Mesendoderm (in vitro differentiated cells): ENCODE results near the gene IGF1R.

Experiments
- DNase-seq: peaks from one replicate; pipeline ENCODE4 v3.0.0; 2013
- H2AK5ac ChIP-seq: 2 replicates; pipeline ENCODE4 v1.6.1; 2013; ENCODE audit warnings: low read length, inconsistent platforms
- H2BK120ac ChIP-seq: 2 replicates; pipeline ENCODE4 v1.6.1; 2013; ENCODE audit warnings: low read depth, mild to moderate bottlenecking, low read length, moderate library complexity, mixed read lengths
- H2BK15ac ChIP-seq: replicated peaks from 2 replicates; pipeline ENCODE4 v1.6.1; 2013; ENCODE audit warnings: low read depth, mild to moderate bottlenecking, moderate library complexity
- H2BK5ac ChIP-seq: 2 replicates; pipeline ENCODE4 v1.6.1; 2013; ENCODE audit warnings: low read length, inconsistent platforms
- H3K18ac ChIP-seq: 2 replicates; pipeline ENCODE4 v1.6.1; 2013; ENCODE audit warnings: mild to moderate bottlenecking, low read length, mixed read lengths
- H3K23ac ChIP-seq: one replicate; pipeline ENCODE4 v1.6.1; 2013; ENCODE audit warnings: low read length
- H3K27ac ChIP-seq: 2 replicates; pipeline ENCODE4 v1.5.1; 2013; ENCODE audit warnings: low read depth, mild to moderate bottlenecking, inconsistent platforms, low read length, moderate library complexity
- H3K27me3 ChIP-seq: 2 replicates; pipeline ENCODE4 v1.6.1; 2013; ENCODE audit warnings: low read length, control low read depth, mild to moderate bottlenecking, inconsistent platforms; ENCODE audit not compliant: insufficient read depth, poor library complexity
- H3K36me3 ChIP-seq: 2 replicates; pipeline ENCODE4 v1.6.1; 2013; ENCODE audit warnings: low read length, inconsistent platforms; ENCODE audit not compliant: control insufficient read depth, insufficient read depth
- H3K4ac ChIP-seq: one replicate; pipeline ENCODE4 v1.6.1; 2013; ENCODE audit warnings: low read depth, mild to moderate bottlenecking, low read length, moderate library complexity
- H3K4me1 ChIP-seq: 2 replicates; pipeline ENCODE4 v1.6.1; 2013; ENCODE audit warnings: low read depth, low read length, inconsistent platforms; ENCODE audit not compliant: control insufficient read depth
- H3K4me2 ChIP-seq: 2 replicates; pipeline ENCODE4 v1.6.1; 2013; ENCODE audit warnings: low read length
- H3K4me3 ChIP-seq: 2 replicates; pipeline ENCODE4 v1.5.1; 2013; ENCODE audit warnings: mild to moderate bottlenecking, low read length
- H3K56ac ChIP-seq: one replicate; pipeline ENCODE4 v1.6.1; 2013; ENCODE audit warnings: low read length
- H3K79me1 ChIP-seq: 2 replicates; pipeline ENCODE4 v1.6.1; 2013; ENCODE audit warnings: low read length, inconsistent platforms
- H3K79me2 ChIP-seq: 2 replicates; pipeline ENCODE4 v1.6.1; 2013; ENCODE audit warnings: mild to moderate bottlenecking, low read length; ENCODE audit not compliant: control insufficient read depth, insufficient read depth
- H3K9ac ChIP-seq: 2 replicates; pipeline ENCODE4 v1.6.1; 2013; ENCODE audit warnings: low read length, inconsistent platforms
- H4K5ac ChIP-seq: one replicate; pipeline ENCODE4 v1.6.1; 2013; ENCODE audit warnings: low read length
- H4K8ac ChIP-seq: one replicate; pipeline ENCODE4 v1.6.1; 2013; ENCODE audit warnings: low read depth, mild to moderate bottlenecking, control low read depth, low read length, moderate library complexity
- WGBS: extraction: QIAGEN DNeasy Blood & Tissue Kit; methylation state at CpG from one replicate; pipeline ENCODE4 v1.1.7; 2013; ENCODE audit warnings: low lambda C conversion rate, missing lambda C conversion rate; ENCODE audit not compliant: insufficient coverage; ENCODE audit errors: extremely low coverage; 5-methylcytosine and 5-hydroxymethylcytosine counted together

IGF1R gene

DNA sequence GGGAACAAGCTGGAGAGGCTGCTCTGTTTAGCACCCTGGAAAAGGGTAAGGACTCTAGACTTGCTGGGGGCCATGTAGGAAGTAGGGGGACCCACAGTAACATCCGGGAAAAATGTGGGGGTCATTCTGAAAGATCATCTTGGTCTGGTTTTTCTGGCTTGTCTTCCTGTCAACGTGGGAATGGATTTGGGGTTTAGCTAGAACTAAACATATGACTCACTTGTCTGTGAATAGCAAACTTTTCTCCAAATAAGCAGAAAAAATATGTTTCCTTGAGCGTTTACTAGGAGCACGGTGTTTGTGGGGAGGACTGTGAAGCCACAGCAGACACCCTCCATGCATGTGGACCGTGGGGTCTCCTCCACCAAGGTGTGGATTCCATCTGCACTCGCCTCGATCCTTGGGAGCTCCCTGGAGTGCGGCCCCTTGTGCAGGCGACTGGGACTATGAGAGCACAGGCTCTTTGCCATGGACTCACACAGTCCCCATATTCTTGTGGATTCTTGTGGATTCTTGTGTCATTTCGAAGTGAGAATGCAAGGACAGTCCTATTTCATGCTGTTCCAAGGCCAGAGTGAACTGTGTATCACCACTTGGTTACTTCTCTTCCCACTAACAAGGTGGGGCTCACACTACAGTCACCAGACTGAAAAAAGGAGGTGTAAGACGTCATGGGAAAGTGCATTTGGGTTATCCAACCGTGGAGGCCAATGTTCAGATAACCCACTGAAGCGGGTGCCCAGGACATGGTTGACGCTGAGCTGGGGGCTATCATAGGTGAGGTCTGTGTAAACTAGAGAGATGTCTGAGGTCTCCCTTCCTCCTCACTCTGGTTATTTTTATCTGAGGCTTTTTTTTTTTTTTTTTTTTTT is 333.7 kb downstream of the IGF1R start:
- no peaks in the 10 kb centered on the region for H3K79me1 ChIP-seq
- H4K5ac ChIP-seq = no peak overlapping the region
- no peak overlapping the region for H3K4ac ChIP-seq
- H3K23ac ChIP-seq = no peak overlapping the region
- no peak overlapping the region for H2BK5ac ChIP-seq
- H3K18ac ChIP-seq = no peak overlapping the region
- H2BK120ac ChIP-seq = no peak overlapping the region
- no peak overlapping the region for H2AK5ac ChIP-seq
- no peaks in the 10 kb centered on the region for H3K36me3 ChIP-seq
- no peak for DNase-seq
- H3K9ac ChIP-seq = no peak overlapping the region
- H4K8ac ChIP-seq = no peak overlapping the region
- no peaks in the 10 kb centered on the region for H3K27me3 ChIP-seq
- H3K56ac ChIP-seq = no peak overlapping the region
- H3K27ac ChIP-seq = no peak overlapping the region
- no peak overlapping the region for H3K4me2 ChIP-seq
- no peaks in the 10 kb centered on the region for H3K79me2 ChIP-seq
- no CpG with 5 or more reads among the region's 14 CpGs for WGBS
- H3K4me1 ChIP-seq = no peaks in the 10 kb centered on the region
- H2BK15ac ChIP-seq = no peak overlapping the region
- no peak overlapping the region for H3K4me3 ChIP-seq

GRCh38 chr15:98983334-98983733 is 335.0 kb downstream of the IGF1R start:
- no peak overlapping the region for H2BK120ac ChIP-seq
- no peak overlapping the region for H3K18ac ChIP-seq
- WGBS = no CpG with 5 or more reads among the region's 2 CpGs
- no peaks in the 10 kb centered on the region for H3K4me1 ChIP-seq
- no peak overlapping the region for H3K23ac ChIP-seq
- no peaks in the 10 kb centered on the region for H3K79me2 ChIP-seq
- no peaks in the 10 kb centered on the region for H3K79me1 ChIP-seq
- H3K4me3 ChIP-seq = no peak overlapping the region
- H3K9ac ChIP-seq = no peak overlapping the region
- no peaks in the 10 kb centered on the region for H3K27me3 ChIP-seq
- H3K4me2 ChIP-seq = no peak overlapping the region
- H2BK5ac ChIP-seq = no peak overlapping the region
- no peak overlapping the region for H2BK15ac ChIP-seq
- no peak overlapping the region for H2AK5ac ChIP-seq
- H4K8ac ChIP-seq = no peak overlapping the region
- no peak overlapping the region for H3K56ac ChIP-seq
- no peak overlapping the region for H3K27ac ChIP-seq
- H3K4ac ChIP-seq = no peak overlapping the region
- H3K36me3 ChIP-seq = no peaks in the 10 kb centered on the region
- no peak overlapping the region for H4K5ac ChIP-seq
- no peak for DNase-seq

- no CpG with 5 or more reads among the region's 1 CpG for WGBS
Measured at GRCh38 chr15:98986281-98986680, 337.9 kb downstream of the IGF1R start.

DNA sequence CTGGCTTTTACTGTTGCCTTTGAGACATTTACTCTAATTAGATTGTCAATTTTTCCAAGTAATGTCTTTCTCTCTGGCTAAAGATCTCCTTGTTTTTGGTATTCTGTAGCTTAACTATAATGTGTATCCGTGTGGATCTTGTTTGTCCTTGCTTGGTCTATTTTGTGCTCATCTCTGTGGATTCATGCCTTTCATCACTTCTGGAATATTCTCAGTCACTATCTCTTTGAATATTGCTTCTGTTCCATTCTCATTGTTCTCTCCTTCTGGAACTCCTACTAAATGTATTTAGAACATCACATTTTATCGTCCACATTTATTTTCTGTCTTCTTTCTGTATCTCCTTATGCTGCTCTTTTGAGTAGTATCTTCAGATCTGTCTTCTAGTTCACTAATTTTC is 346.6 kb downstream of the IGF1R start:
- Histone ChIP-seq H3K36me3 (no peaks in the 10 kb centered on the region), H2BK5ac (no peak overlapping the region)

More at GRCh38 chr15:98986281-98986680, 337.9 kb downstream of the IGF1R start:
- Histone ChIP-seq H3K4me2 (no peak overlapping the region), H2BK5ac (no peak overlapping the region), H3K79me1 (no peaks in the 10 kb centered on the region), H3K9ac (no peak overlapping the region), H3K79me2 (no peaks in the 10 kb centered on the region), H3K36me3 (no peaks in the 10 kb centered on the region), H3K4ac (no peak overlapping the region), H3K4me3 (no peak overlapping the region), H2BK120ac (no peak overlapping the region), H3K27me3 (no peaks in the 10 kb centered on the region), H3K27ac (no peak overlapping the region), H3K23ac (no peak overlapping the region), H3K56ac (no peak overlapping the region), H2BK15ac (no peak overlapping the region), H4K5ac (no peak overlapping the region), H3K4me1 (no peaks in the 10 kb centered on the region), H3K18ac (no peak overlapping the region), H4K8ac (no peak overlapping the region), H2AK5ac (no peak overlapping the region)
- DNase-seq = no peak

GRCh38 chr15:98996169-98996568 is 347.8 kb downstream of the IGF1R start:
- DNase-seq = no peak
- Histone ChIP-seq H4K5ac (no peak overlapping the region), H3K23ac (no peak overlapping the region), H3K79me1 (no peaks in the 10 kb centered on the region), H4K8ac (no peak overlapping the region), H3K27me3 (no peaks in the 10 kb centered on the region), H3K4me1 (no peaks in the 10 kb centered on the region), H3K56ac (no peak overlapping the region), H2BK120ac (no peak overlapping the region), H3K79me2 (no peaks in the 10 kb centered on the region), H3K4ac (no peak overlapping the region), H2BK15ac (no peak overlapping the region), H3K4me2 (no peak overlapping the region), H2BK5ac (no peak overlapping the region), H3K36me3 (no peaks in the 10 kb centered on the region), H3K4me3 (no peak overlapping the region), H2AK5ac (no peak overlapping the region), H3K27ac (no peak overlapping the region), H3K9ac (no peak overlapping the region), H3K18ac (no peak overlapping the region)

More for the DNA sequence above, 346.6 kb downstream of the IGF1R start:
- Histone ChIP-seq H3K27me3 (no peaks in the 10 kb centered on the region), H4K5ac (no peak overlapping the region), H3K23ac (no peak overlapping the region), H2BK120ac (no peak overlapping the region), H3K56ac (no peak overlapping the region), H3K79me1 (no peaks in the 10 kb centered on the region), H2AK5ac (no peak overlapping the region), H3K4me2 (no peak overlapping the region), H3K4me3 (no peak overlapping the region), H3K4me1 (no peaks in the 10 kb centered on the region), H3K9ac (no peak overlapping the region), H4K8ac (no peak overlapping the region), H3K4ac (no peak overlapping the region), H3K18ac (no peak overlapping the region), H2BK15ac (no peak overlapping the region), H3K27ac (no peak overlapping the region), H3K79me2 (no peaks in the 10 kb centered on the region)
- no peak for DNase-seq
- no CpG with 5 or more reads among the region's 2 CpGs for WGBS

GRCh38 chr15:98996624-98997023 is 348.3 kb downstream of the IGF1R start:
- Histone ChIP-seq H3K27ac (no peak overlapping the region), H3K79me2 (no peaks in the 10 kb centered on the region), H2BK120ac (no peak overlapping the region), H3K79me1 (no peaks in the 10 kb centered on the region), H3K9ac (no peak overlapping the region), H3K27me3 (no peaks in the 10 kb centered on the region), H3K36me3 (no peaks in the 10 kb centered on the region), H2BK5ac (no peak overlapping the region), H4K8ac (no peak overlapping the region), H3K18ac (no peak overlapping the region), H3K4ac (no peak overlapping the region), H3K4me1 (no peaks in the 10 kb centered on the region), H4K5ac (no peak overlapping the region), H2BK15ac (no peak overlapping the region), H2AK5ac (no peak overlapping the region), H3K4me2 (no peak overlapping the region), H3K4me3 (no peak overlapping the region), H3K56ac (no peak overlapping the region), H3K23ac (no peak overlapping the region)
- DNase-seq = no peak
- no CpG with 5 or more reads among the region's 6 CpGs for WGBS
